Prostate gland (tissue), 2 donors: Measurements from ENCODE around the gene CLN6.

Experiments used
- POLR2A ChIP-seq: fragments of 450-650 bp; IDR thresholded peaks from one replicate; pipeline ENCODE4 v1.6.1; 2016; ENCODE audit warnings: antibody characterized with exemption, mild to moderate bottlenecking
- TF ChIP-seq, protein P1 (sequence below), 4 experiments: fragments of 200-600 bp in 2 of 4; fragments of 450-650 bp in 2 of 4; sonication (generic) in 2 of 4; IDR thresholded peaks; 1 replicate in 3 of 4; 2 replicates in 1 of 4; pipeline ENCODE4 v1.5.1; 2016 to 2019; ENCODE audit warnings: antibody characterized with exemption in 4 of 4, mild to moderate bottlenecking in 2 of 4, moderate library complexity in 2 of 4

DNA sequence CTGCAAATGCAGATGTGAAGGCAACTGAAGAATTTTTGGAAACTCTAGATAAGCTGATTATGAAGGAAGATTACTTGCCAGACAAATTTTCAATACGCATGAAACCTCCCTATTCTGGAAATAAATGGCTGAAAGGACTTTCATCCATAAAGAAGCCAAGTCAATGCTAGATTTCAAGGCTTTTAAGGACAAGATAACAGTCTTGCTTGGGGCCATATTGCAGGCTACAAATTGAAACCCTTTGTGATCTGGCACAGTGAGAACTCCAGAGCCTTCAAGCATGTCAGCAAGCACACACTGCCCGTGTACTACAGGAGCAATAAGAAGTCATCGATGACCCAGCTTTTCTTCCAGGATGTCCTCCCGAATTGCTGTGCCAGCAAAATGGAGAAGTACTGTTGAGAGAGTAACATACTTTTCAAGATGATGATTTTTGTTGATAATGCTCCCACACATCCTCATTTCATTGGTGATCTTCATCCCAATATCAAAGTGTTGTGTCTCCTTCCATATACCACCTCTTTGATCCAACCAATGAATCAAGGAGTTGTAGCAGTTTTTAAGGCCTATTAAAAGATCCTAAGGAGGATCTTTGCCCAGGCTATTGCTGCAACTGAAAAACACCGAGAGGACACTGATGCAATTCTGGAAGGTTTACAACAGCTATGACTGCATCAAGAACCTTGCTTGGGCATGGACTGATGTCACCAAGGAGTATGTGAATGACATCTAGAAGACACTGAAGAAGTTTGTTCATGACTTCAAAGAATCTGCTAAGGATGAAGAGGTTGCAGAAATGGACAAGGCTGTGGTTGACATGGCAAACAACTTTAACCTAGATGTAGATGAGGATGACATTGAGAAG lies 44.7 kb downstream of the CLN6 start:
- TF ChIP-seq, protein P1, sequence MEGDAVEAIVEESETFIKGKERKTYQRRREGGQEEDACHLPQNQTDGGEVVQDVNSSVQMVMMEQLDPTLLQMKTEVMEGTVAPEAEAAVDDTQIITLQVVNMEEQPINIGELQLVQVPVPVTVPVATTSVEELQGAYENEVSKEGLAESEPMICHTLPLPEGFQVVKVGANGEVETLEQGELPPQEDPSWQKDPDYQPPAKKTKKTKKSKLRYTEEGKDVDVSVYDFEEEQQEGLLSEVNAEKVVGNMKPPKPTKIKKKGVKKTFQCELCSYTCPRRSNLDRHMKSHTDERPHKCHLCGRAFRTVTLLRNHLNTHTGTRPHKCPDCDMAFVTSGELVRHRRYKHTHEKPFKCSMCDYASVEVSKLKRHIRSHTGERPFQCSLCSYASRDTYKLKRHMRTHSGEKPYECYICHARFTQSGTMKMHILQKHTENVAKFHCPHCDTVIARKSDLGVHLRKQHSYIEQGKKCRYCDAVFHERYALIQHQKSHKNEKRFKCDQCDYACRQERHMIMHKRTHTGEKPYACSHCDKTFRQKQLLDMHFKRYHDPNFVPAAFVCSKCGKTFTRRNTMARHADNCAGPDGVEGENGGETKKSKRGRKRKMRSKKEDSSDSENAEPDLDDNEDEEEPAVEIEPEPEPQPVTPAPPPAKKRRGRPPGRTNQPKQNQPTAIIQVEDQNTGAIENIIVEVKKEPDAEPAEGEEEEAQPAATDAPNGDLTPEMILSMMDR (IDR thresholded peaks at IDR 0.05) = no peak
- no peak for TF ChIP-seq POLR2A
